Measurements from ENCODE around the gene NHSL2.

NHSL2 gene

DNA sequence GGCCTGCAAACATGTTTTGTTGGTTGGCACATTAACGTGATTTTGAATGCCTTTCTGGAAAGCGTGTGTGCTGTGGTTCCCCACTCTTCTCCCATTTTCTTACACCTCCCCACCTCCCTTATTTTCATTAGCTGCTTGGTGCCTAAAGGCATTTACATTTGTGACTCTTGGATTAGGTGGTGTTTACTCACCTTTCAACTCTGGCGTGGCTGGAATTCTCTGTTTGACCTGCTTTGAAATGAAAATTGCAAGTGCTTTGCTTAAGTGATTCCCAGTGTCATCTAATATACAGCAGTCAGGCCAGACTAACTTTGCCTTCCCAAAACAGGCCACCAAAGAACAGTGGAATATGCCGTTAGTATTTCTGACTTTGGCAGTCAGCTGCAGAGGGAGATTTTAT, 80.5 kb downstream of the NHSL2 start:
- DNase-seq (ENCODE audit: low spot score): no peak

DNA sequence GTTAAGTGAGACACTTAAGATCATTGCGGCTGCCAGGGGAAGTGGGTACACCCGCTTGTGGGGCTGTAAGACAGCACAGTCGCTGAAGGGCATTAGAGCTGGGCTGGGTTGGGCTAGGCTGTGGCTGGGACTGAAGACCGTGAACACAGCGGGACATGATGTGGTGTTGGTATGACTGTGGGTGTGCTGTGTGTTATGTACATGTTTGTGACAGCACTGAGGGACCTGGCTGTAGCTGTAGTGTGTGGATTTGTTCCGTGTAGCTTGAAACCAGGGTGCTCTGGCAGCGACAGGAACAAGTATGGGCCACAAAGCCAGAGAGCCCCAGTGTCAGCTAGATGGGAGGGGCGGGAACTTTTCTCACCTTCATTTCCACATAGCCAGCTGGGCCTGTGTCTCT, 82.1 kb downstream of the NHSL2 start:
- no peak for DNase-seq (ENCODE audit: low spot score)

DNA sequence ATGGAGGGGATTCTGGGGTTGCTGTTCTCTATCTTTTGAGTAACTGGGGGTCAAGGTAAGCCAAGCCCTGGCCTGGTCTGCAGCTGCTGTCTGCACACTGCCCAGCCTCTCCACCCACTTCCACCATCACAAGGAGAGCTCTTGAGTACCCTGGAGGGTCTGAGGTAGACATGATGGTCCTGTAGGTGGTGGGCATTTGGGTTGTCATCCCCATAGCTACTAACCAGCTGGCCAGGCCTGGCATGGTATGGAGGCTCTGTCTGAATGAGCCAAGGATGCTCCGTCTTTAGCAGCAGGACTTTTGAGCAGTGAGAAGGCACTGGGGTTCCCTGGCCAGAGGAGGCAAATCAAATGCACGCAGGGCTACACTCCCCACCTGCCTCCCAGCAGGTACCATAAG, 82.7 kb downstream of the NHSL2 start:
- no peak for DNase-seq (ENCODE audit: low spot score)

DNA sequence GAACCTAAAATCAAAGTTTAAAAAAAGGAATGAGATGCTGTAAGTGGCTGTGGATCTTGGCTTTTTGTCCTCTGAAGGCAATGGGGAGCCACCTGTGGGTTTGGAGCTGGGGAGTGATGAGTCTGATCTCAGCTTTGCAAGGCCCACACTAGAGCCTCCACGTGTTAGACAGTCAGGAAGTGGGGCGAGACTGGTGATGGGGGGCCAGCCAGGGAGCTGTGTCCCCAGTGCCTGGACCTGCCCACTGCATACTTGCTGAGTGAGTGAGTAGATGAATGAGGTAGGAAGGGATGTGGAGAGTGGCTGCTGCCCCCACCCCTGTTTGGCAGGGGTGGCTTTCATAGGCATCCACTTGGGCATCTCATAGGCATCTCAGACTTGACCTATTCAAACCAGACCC, 84.0 kb downstream of the NHSL2 start:
- DNase-seq (ENCODE audit: low spot score): no peak

DNA sequence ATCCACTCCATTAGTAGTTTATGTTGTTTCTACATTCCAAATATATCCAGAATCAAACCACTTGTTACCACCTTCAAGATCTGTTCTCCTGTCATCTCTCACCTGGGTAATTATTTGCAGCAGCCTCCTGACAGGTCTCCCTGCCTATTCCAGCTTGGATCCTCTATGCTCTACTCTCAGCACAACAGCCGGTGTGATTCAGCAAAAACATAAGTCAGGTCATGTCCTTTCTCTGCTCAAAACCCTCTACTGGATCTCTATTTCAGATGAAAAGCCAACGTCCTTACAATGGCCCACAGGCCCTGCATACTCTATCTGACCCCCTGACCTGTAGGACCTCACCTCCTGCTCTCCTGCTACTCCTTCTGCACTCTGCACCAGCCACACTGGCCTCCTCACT, 84.5 kb downstream of the NHSL2 start:
- no peak for DNase-seq (ENCODE audit: low spot score)

DNA sequence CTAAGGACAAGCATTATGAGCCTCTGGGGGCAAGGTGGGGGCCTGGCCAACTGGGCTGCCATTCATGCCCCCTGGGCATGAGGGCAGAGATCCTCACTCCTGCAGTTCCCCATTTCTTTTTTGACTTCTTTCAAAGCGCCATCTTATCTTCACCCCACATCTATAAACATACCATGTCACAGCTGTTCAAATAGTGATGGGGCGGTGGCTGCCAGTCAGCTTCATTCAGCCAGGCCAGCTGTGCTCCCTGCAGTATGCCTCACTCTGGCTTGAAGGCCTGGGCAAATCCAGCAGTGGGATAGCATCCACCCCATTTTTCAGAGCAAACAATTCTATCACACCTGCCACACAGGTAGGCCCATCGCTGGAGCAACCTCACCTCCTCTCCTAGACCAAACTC, 85.5 kb downstream of the NHSL2 start:
- DNase-seq (ENCODE audit: low spot score): no peak

DNA sequence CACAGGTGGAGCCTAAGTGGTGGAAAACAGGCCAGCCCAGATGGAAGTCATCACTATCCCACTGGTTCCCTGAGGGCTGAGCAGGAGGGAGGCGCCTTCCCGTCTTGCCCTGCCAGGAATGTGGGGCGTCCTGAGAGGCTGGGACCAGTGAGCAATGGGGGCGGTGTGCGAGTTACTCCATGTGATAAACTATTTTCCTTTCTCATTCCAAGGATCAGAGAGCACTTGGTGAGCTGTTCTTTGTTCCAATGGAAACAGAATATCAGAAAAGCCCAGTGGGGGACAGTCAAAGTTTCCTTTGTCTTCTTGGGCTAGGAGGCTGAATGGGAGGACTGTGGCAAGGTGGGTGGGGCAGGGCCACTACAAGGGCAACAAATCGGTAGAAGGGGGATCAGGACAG, 86.2 kb downstream of the NHSL2 start:
- DNase-seq (ENCODE audit: low spot score): no peak

DNA sequence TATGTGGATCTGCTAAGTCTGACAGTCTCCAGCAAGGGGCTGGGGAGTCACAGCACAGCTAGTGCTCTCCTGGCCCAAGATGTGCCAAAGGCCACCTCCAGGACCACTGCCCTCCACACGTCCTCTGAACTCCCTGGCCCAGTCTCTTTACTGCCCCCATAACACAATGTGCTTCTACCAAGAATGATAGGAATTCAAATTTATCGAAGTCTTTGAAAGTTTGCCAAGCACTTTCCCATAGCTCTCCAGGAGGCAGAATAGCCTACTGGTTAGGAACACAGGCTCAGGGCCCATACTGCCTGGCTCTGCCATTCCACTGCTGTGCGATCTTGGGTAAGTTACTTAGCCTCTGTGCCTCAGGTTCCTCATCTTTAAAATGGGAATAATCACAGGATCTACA, 86.7 kb downstream of the NHSL2 start:
- DNase-seq (ENCODE audit: low spot score): no peak

DNA sequence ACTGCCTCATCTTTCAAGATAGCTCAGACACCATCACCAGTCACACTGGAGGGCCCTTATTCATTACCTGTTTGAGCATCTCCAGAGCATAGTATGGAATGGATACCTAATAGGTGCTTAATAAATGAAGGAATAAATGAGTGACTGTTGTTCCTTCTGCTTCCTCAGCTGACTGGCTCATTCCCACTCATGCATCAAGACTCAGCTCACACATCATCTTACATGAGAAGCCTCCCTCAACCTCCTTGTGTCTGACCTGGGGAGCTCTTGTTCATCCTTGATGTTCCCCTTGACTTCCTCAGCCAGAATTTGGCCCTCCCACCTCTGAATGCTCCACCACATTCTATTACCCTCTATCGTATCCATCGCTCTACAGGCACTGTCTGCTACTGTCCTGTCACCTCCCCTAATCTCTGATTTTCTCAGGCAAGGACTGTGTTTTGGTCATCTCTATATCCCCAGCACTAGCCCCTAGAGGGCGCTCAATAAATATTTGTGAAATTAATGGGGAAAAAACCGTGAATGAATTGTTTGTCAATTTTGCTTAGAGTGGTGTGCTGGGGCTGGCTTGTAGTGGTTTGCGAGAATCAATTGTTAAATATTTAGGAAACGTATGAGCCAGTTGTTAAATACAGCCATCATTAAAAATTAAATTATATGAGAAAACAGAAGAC, 88.3 kb downstream of the NHSL2 start:
- peak; percentile 52 for DNase-seq (ENCODE audit: low spot score)

DNA sequence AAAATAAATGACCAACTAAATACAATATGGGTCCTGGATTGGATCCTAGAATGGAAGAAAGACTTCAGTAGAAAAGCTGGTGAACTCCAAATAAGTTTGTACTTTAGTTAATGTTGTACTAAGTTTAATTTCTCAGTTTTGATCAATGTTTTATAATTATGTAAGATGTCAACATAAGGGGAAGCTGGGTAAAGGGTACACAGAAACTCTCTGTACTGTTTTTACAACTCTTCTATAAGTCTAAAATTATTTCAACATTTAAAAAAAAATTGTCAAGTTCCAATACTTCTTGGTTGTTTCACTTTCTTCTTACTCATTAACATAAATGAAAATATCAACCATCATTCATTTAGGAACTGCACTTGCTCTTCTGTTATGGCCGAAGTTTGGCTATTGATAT, 88.9 kb downstream of the NHSL2 start:
- no peak for DNase-seq (ENCODE audit: low spot score)

DNA sequence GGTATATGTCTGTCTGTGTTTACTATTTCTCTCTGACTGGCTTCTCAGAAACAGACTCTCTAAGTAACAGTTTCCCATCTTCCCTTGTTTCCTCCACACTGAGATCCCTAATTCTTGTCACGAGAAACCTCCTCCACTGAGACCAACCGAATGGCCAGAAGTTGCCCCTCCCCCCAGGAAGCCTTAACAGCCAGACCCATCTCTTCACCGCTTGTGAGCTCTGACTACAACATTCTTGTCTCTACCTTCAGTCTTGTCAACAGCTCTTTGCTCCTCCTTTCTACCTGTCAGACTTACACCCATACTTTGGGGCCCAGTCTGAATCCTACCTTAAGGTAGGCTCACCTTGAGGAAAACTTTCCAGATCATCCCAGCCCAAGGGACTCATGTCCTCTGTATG, 90.8 kb downstream of the NHSL2 start:
- no peak for DNase-seq (ENCODE audit: low spot score)

DNA sequence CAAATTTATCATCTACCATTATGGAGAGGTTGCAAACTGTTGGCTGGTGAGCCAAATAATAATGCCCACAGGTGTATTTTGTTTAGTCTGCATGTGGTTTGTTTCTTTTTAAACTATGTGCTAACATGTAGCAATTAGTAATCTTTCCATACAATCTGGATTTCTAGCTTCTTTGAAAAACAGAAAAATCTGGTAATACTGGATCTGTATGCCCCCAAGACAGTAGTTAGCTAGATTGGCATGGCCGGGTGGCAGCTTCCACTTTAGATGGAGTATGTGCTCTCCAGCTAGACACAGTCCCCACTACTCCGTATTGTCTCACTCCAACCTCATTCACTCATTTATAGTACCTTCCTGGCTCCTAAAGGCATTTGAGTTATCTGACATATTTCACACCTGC, 91.3 kb downstream of the NHSL2 start:
- no peak for DNase-seq (ENCODE audit: low spot score)

DNA sequence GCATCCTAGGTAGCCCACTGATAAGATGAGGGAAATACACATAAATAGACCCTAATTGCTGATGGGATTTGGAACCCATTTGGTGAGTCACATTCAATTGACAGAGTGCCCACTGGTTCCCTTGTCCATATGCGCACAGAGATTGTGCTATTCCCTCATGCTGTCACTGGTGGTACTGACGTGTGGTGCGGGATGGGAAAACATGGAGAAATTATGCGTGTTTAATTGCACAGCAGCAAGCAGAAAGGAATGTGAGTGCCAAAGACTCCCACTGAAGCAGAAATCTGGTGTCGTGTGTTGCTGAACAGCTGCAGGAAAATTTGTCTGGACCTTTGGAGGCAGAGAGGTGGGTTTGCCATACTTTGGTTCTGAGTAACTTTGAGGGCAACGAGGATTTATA, 92.2 kb downstream of the NHSL2 start:
- DNase-seq (ENCODE audit: low spot score): no peak

DNA sequence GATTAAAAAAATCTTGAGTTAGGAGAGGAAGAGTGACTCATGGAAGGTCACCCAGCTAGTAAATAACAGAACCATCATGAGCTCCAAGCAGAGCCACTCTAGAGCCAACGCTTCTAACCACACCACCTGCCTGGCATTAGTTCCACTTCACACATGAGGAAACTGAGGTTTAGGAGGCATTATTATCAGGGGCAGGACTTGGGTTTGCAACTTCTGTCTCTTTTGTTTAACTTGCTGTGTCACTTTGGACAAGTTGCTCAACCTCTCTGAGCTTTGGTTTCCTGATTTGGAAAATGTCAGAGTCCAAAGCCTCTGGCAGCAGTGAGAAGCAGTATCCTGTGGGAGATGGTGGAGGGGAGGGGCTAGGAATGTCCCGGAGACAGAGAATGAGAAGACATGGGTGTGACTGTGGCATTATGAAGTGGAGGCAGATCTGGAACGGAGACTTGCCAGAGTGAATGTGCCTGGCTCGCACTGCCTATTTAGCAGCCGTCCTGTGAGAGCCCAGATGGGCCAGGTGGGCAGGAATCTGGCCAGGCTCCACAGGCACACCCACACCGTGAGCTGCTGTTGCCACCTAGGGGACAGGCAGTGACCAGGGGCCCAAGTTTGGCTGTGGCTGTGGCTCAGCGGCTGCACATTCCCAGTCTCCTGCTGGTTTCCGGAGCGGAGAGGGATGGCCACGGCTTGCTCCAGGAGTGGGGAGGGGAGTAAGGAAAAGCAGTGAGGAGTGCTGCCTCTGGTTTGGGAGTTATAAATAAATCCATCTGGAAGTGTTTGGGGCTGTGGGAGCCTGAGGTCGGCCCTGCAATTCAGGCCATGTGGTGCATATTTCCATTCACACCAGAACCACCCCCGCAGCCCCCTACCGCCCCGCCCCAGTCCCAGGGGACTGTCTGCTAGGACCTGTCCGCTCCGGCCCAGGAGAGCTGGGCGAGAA, 93.4 kb downstream of the NHSL2 start:
- DNase-seq (ENCODE audit: low spot score): peak; percentile 43

DNA sequence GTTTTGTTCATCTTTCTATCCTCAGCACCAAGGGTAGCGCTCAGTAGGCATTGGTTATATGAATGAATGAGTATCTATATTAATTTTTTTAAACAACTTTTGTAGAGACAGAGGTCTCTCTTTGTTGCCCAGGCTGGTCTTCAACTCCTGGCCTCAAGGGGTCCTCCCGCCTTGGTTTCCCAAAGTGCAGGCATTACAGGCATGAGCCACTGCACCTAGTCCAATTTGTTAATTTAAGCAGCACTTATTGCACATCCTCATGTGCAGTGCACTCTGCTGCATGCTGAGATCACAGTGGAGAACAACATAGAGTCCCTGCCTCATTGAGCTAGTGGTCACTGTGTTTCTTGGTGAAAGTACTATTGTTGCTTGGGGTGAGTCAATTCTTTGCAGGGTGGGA, 94.4 kb downstream of the NHSL2 start:
- no peak for DNase-seq (ENCODE audit: low spot score)

DNA sequence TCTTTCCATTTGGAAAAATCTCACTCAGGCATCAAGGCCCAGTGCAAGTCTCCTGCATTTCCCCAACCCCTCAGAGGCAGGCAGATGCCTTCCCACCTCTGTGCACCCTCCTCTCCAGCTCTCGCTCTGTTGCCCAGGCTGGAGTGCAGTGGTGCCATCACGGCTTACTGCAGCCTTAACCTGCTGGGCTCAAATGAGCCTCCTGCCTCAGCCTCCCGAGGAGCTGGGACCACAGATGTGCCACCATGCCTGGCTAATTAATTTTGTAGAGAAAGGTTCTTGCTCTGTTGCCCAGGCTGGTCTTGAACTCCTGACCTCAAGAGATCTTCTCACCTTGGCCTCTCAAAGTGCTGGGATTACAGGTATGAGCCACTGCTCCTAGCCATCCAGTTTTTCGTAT, 95.8 kb downstream of the NHSL2 start:
- no peak for DNase-seq (ENCODE audit: low spot score)

DNA sequence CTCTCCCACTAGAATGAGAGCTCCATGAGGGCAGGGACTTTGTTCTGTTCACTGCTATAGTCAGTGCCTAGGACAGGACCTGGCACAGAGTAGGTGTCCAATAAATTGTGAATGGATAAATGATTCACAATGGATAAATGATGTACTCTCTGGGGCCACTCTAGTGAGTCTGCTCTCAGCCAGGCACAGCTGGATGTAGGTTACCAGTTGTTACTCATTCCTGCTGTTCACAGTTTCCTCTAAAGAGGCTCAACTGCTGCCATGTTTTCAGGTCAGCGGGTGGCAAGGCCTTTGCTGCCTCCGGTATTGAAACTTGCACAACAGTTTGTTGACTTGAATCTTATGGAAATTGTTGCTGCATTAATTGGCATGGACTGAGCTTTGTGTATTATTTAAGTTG, 99.1 kb downstream of the NHSL2 start:
- DNase-seq (ENCODE audit: low spot score): no peak

DNA sequence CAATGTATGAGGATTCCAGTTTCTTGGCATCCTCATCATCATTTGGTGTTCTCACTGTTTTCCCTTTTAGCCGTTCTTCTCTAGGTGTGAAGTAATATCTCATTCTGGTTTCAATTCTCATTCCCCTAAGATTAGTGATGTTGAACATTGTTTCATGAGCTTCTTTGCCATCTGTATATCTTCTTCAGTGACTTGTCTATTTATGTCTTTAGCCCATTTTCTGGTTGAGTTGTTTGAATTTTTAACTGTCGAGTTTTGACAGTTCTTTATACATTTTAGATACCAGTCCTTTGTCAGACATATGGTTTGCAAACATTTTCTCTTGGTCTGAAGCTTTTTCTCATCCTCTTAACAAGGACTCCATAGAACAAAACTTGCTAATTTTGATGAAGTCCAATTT, 101.1 kb downstream of the NHSL2 start:
- DNase-seq (ENCODE audit: low spot score): no peak

DNA sequence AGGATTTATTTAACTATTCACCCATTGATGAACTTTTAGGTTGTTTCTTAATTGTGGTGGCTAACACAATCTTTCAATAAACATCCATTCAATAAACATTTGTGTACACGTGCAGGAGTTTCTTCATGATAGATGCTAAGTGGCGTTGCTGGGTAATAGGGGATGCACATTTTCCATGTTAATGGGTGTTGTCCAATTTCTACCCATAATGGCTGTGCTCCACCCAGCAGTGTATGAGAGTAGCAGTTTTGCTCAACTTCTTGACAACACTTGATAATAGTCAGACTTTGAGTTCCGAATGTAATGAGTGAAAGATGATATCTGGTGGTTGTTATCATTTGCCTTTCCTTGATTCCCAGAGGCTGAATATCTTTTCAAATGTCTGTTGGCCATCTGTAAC, 104.7 kb downstream of the NHSL2 start:
- no peak for DNase-seq (ENCODE audit: low spot score)

DNA sequence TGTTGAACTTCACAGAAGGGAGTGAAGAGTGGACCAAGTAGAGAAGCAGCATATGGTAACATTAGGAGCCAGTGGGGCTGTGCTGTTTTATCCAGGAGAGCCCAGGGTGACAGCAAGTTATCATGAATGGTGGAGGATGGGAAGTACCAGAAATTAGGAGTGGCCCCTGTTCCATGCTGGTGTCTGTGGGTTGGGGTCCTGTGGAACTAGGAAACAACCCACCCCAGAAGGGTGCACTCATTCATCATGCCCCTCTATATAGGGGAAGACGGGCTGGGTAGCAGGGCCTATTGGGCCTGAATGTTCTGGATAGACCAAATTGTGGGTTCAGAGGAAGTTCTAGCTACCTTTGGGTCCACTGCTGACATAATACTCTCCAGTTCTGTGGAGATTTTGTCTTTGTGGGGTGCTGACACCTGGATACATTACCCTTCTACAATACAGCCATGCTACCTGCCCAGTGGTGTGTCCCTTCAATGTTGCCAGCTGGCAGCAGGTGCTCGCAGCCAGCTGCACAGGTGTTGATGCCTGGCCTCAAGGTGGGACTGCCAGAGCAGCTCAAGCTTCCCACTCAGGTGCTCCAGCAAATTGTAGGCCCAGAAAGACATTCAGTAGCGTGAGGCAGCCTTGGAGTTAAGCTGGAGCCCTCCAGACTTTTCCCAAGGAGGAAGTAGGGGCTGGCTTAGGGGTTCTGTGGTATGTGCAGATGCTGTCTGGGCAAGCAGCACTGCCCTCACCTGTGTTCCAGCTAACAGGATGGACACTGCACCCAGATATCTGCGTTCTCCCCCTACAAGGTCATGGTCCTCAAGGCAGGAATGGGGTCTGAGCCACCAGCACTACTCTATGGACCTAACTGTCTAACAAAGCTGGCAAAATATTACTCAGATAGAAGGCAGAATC, 106.5 kb downstream of the NHSL2 start:
- no peak for DNase-seq (ENCODE audit: low spot score)

DNA sequence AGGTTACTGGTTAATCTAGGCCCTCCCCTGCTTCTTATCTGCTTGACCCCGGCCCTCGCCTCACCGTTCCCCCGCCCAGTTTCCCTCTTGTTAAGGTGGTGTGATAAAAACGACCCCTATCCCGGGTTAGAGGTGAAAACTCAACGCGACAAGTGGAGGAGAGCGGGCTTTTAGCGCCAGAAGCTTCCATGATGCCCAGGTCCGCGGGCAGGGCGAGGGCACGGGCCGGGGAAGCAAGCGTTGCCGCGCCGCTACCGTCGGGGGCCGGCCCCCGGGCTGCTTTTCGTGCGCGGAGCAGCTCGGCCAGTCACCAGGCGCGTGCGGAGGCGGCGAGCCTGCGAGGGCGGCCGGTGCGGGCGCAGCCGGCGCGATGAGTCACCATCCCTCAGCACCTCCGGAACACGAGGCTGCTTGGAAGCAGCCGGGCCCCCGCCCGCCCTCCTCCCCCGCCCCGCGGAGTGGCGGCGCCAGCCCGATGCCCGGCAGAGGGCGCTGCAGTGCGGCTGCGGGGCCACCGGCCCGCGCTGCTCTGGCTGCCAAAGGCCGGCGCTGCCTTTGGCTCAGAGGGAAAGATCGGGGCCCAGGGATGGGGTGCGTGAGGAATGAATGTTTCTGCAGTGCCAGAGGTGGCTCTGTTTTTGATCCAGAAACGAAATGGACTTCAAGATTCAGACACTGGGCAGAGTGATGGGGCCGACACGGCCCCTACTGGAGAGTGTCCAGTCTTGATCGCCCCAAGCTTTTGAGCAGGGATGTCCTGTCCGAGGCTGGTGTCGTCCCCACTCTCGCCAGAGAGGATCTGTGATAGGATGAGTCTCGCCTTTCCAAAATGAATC, 107.8 kb downstream of the NHSL2 start:
- DNase-seq (ENCODE audit: low spot score): peak; percentile 67

DNA sequence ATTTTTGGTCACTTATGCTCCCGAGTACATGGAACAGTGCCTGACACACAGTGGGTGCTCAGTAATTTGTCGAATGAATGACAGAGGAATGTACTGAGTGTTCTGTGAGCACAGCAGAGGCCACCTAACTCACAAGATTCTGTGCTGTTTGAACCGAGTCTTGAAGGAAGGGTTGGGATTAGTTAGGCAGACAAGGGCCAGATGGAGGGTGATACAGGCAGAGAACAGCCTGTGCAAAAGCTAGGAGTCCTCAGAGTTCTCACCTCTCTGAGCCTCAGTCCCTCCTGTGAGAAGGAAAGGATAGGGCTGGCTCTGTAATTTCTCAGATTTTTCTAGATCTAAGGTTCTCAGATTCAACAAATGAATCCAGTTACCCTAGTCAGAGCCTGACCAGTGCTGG, 108.8 kb downstream of the NHSL2 start:
- peak; percentile 56 for DNase-seq (ENCODE audit: low spot score)

Measured in cerebellar cortex (tissue), 1 donor.